Testis (tissue), 2 donors: ENCODE data around the gene GRID1.

Source experiments
- CTCF ChIP-seq, 3 experiments: fragments of 450-650 bp in 2 of 3; fragments of 200-600 bp in 1 of 3; sonication (generic) in 1 of 3; IDR thresholded peaks; one replicate each; pipeline ENCODE4 v1.5.1; 2016 to 2019; ENCODE audit warnings: antibody characterized with exemption in 3 of 3, mild to moderate bottlenecking in 2 of 3, moderate library complexity in 1 of 3
- POLR2A ChIP-seq: fragments of 450-650 bp; IDR thresholded peaks from one replicate; pipeline ENCODE4 v1.6.1; 2017; ENCODE audit warnings: antibody characterized with exemption, mild to moderate bottlenecking, moderate library complexity

- TF ChIP-seq CTCF (IDR thresholded peaks at IDR 0.05) = no peak
- no peak for TF ChIP-seq POLR2A
Observed at GRCh38 chr10:86391236-86391840, 24.7 kb upstream of the GRID1 start.
